ENCODE results near the gene NMNAT2. TPM values are rescaled to one million over a fixed set of nuclear protein-coding genes. Genes with fewer than 3 reads are reported as not detected.
"Not testable (repeated sequence)": the region's sequence is repeated elsewhere in the genome, so short reads cannot be mapped to it uniquely, and the experiment has no call there.

Gene NMNAT2
- total RNA-seq, 1 donor from 2014 or later = 2.2 TPM

- Mint-ChIP-seq H3K36me3 (ENCODE audit: unreplicated experiment) (no peaks in the 10 kb centered on the region), H3K27me3 (ENCODE audit: unreplicated experiment) (no peaks in the 10 kb centered on the region), H3K27ac (ENCODE audit: unreplicated experiment) (peak overlapping the region; percentile 3), H3K9me3 (ENCODE audit: unreplicated experiment) (no peaks in the 10 kb centered on the region), H3K4me1 (ENCODE audit: unreplicated experiment) (peaks cover 50% of the 10 kb centered on the region), H3K4me3 (ENCODE audit: unreplicated experiment) (no peak overlapping the region)
- no peak for TF ChIP-seq CTCF (IDR thresholded peaks at IDR 0.05)
- DNase-seq (ENCODE audit: extremely low spot score, unreplicated experiment) = no peak
Observed at GRCh38 chr1:183241471-183241870, 176.7 kb downstream of the NMNAT2 start.

GRCh38 chr1:183240853-183241252 is 177.3 kb downstream of the NMNAT2 start:
- not testable (repeated sequence) for H3K4me3 Mint-ChIP-seq (ENCODE audit: unreplicated experiment); H3K9me3 Mint-ChIP-seq (ENCODE audit: unreplicated experiment); DNase-seq (ENCODE audit: extremely low spot score, unreplicated experiment); H3K27ac Mint-ChIP-seq (ENCODE audit: unreplicated experiment); H3K36me3 Mint-ChIP-seq (ENCODE audit: unreplicated experiment); H3K27me3 Mint-ChIP-seq (ENCODE audit: unreplicated experiment)
- H3K4me1 Mint-ChIP-seq (ENCODE audit: unreplicated experiment) = peaks cover 52% of the 10 kb centered on the region

GRCh38 chr1:183240526-183240825 is 177.7 kb downstream of the NMNAT2 start:
- DNase-seq (ENCODE audit: extremely low spot score, unreplicated experiment) = no peak
- H3K4me1 Mint-ChIP-seq (ENCODE audit: unreplicated experiment) = peaks cover 56% of the 10 kb centered on the region
- no peaks in the 10 kb centered on the region for H3K27me3 Mint-ChIP-seq (ENCODE audit: unreplicated experiment)
- no peaks in the 10 kb centered on the region for H3K9me3 Mint-ChIP-seq (ENCODE audit: unreplicated experiment)
- no peak overlapping the region for H3K27ac Mint-ChIP-seq (ENCODE audit: unreplicated experiment)
- H3K36me3 Mint-ChIP-seq (ENCODE audit: unreplicated experiment) = no peaks in the 10 kb centered on the region
- no peak for TF ChIP-seq CTCF (IDR thresholded peaks at IDR 0.05)
- no peak overlapping the region for H3K4me3 Mint-ChIP-seq (ENCODE audit: unreplicated experiment)

GRCh38 chr1:183239793-183240525 is 178.2 kb downstream of the NMNAT2 start:
- TF ChIP-seq CTCF (IDR thresholded peaks at IDR 0.05) = no peak
- no peaks in the 10 kb centered on the region for H3K9me3 Mint-ChIP-seq (ENCODE audit: unreplicated experiment)
- H3K36me3 Mint-ChIP-seq (ENCODE audit: unreplicated experiment) = no peaks in the 10 kb centered on the region
- H3K27ac Mint-ChIP-seq (ENCODE audit: unreplicated experiment) = no peak overlapping the region
- no peak overlapping the region for H3K4me3 Mint-ChIP-seq (ENCODE audit: unreplicated experiment)
- H3K4me1 Mint-ChIP-seq (ENCODE audit: unreplicated experiment) = peaks cover 57% of the 10 kb centered on the region
- no peak for DNase-seq (ENCODE audit: extremely low spot score, unreplicated experiment)
- H3K27me3 Mint-ChIP-seq (ENCODE audit: unreplicated experiment) = no peaks in the 10 kb centered on the region

- H3K4me1 Mint-ChIP-seq (ENCODE audit: unreplicated experiment) = peaks cover 57% of the 10 kb centered on the region
Observed at GRCh38 chr1:183239220-183239742, 178.9 kb downstream of the NMNAT2 start.

More at GRCh38 chr1:183239220-183239742, 178.9 kb downstream of the NMNAT2 start:
- Mint-ChIP-seq H3K36me3 (ENCODE audit: unreplicated experiment) (no peaks in the 10 kb centered on the region), H3K27me3 (ENCODE audit: unreplicated experiment) (no peaks in the 10 kb centered on the region), H3K4me3 (ENCODE audit: unreplicated experiment) (no peak overlapping the region), H3K27ac (ENCODE audit: unreplicated experiment) (no peak overlapping the region), H3K9me3 (ENCODE audit: unreplicated experiment) (no peaks in the 10 kb centered on the region)
- DNase-seq (ENCODE audit: extremely low spot score, unreplicated experiment) = no peak
- no peak for TF ChIP-seq CTCF (IDR thresholded peaks at IDR 0.05)

Measured in osteocyte (in vitro differentiated cells).